Activated CD8-positive, alpha-beta memory T cell treated with anti-CD3 and anti-CD28 coated beads, Interleukin-2, amount 50 U/mL, for 4 hours (primary cell): ENCODE data around the gene USP14.

Source experiments
- DNase-seq: peaks from one replicate; pipeline ENCODE4 v3.0.0-alpha.2; 2020

Gene USP14

DNA sequence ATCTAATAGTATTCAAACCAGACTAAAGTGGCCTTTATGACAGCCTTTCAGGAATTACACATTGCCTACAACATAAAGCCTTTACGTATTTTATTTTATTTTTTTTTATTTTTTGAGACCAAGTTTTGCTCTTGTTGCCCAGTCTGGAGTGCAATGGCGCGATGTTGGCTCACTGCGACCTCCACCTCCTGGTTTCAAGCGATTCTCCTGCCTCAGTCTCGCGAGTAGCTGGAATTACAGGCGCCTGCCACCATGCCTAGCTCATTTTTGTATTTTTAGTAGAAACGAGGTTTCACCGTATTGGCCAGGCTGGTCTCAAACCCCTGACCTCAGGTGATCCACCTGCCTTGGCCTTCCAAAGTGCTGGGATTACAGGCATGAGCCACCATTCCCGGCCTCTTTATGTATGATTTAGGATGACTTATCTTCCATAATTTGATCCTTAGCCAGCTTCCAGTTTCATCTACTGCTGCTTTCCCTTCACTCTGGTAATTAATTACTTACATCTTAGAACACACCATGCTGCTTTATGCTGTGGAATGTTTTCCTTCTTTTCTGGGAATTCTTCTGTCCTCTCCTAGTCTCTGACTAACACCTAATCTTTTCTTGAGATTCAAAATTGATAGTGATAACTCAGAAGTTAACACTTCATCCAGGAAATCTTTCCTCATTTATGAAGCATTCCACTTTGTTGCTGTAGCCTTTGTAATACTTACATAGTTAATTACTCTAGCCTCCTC lies 2.6 kb downstream of the USP14 start:
- DNase-seq, result no peak

DNA sequence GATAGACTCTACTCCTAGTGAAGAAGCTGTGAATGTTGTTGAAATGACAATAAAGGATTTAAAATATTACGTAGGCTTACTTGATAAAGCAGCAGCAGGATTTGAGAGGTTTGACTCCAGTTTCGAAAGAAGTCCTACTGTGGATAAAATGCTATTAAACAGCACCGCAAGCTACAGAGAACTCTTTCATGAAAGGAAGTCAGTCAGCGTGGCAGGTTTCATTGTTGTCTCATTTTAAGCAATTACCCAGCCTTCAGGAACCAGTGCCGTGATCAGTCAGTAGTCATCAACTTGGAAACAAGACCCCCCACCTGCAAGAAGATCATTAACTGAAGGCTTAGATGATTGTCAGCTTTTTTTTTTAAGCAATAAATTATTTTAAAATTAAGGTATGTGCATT lies 14.0 kb downstream of the USP14 start:
- DNase-seq, result no peak

DNA sequence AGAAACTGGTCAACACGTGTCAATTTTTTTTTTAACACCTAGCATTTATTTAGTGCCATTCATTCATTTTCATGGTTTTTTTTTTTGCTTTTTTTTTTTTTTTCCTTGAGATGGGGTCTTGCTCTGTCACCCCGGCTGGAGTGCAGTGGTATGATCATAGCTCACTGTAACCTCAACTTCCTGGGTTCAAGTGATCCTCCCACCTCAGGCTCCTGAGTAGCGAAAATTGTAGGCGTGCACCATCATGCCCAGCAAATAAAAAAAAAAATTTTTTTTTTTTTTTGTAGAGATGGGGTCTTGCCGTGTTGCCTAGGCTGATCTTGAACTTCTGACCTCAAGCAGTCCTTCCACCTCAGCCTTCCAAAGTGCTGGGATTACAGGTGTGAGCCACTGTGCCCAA lies 21.1 kb downstream of the USP14 start:
- DNase-seq, result no peak

DNA sequence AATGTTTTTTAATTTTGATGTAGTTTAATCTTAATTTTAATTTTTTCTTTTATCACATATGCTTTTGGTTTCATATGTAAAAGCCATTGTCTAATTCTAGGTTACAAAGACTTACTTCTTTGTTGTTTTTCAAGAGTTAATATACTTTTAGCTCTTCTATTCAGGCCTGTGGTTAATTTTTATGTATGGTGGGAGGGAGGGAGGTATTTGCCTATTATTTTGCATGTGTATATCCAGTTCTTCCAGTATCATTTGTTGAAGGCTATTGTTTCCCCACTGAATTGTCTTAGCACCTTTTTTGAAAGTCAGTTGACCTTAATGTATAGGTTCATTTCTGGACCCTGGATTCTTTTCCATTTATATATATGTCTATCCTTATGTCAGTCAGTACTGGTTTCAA lies 23.4 kb downstream of the USP14 start:
- no peak for DNase-seq

DNA sequence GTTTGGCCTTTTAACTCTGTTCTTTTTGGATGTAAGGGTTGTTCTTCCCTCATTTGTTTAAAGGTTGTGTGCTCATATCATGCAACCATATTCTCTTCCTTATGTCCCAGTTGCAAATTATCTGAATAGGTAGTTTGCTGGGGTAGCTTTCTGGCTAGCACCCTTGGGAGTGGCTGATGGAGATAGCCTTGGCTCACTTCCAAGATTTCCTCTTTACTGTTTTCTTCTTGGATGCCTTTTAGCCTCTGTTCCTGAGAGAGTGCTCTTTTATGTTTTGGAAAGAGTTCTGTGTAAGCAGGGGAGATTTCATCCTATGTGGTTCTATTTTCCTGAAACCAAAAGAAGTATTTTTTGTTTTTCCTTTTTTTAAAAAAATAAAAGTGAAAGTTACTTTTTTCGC lies 25.4 kb downstream of the USP14 start:
- DNase-seq, result no peak

DNA sequence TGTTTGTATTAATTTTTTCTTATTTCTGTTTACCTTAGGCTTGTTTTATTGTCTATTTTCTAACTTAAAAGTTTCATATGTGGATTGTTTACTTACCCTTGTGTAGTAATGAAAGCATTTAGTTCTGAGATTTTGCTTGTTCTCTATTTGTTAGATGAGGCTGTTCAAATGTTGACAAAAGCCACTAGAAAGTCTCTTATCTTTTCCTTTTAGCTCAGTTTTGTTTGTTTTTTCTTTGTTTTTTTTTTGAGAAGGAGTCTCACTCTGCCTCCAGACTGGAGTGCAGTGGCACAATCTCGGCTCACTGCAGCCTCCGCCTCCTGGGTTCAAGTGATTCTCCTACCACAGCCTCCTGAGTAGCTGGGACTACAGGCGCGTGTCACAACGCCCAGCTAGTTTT lies 30.9 kb downstream of the USP14 start:
- no peak for DNase-seq

DNA sequence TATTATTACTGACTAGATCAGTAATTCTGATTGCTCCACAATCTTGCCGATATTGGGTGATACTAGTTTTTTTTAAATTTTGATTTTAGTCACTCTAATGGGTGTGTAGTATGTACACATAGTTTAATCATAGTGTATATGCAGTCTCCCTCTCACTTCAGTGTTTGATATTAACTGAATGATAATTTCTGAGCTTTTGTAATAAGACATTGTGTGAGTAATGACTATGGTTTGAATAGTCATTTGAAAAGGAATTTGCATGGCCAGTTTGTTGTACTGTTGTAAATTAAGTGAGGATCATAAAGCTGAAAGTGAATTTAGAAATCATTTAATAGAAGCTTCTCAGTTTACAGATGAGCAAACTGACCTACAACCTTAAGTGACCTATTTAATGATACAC lies 33.4 kb downstream of the USP14 start:
- DNase-seq, result no peak

DNA sequence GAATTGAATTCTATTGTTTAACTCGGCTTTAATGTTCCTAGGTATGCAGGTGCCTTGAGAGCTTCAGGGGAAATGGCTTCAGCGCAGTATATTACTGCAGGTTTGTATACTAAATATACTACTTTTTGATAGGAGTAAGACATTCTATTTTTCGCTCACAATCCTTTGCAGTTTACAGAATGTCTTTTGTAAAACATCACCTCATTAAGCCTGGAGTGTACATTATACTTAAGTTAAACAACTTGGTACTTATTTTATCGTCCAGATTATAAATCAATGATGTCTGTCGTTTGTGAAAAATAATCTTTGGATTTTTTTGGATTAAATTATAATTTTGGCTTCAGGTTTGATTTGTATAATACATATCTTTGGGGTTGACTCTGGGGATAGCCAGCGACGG lies 34.4 kb downstream of the USP14 start:
- no peak for DNase-seq

DNA sequence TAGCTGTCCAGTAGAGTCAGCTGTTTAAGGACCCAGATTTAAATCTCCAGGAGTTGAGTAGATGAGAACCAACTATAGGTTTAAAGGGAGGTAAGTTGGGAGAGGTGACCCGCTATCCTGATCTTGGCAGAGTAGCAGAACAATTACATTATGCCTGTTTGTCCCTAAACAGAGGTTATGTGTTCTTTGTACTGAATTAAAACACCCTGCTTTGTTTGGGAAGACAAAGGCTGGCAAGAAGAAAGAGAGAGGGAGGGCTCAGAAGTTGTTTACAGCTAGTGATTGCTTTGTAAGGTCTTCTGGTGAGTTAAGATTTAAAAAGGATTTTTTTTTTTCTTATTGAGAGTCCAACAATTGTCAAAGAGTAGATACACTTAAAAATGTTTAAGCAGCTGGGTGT lies 37.3 kb downstream of the USP14 start:
- DNase-seq, result no peak

DNA sequence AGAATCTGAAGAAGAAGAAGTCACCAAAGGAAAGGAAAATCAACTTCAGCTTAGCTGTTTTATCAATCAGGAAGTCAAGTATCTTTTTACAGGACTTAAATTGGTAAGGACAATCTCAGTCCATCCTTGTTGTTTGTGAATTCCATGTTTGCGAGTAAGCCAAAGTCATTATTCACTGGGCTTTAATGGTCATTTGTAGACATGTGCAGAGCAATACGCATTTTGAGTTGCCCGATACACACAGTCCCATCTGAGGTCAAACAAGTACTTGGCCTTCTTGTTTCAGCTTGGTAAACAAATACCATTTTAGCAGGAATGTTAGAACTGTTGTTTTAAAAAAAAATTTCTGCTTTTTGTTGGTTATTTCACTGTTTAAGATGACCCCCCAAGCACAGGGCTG lies 40.9 kb downstream of the USP14 start:
- DNase-seq, result no peak

DNA sequence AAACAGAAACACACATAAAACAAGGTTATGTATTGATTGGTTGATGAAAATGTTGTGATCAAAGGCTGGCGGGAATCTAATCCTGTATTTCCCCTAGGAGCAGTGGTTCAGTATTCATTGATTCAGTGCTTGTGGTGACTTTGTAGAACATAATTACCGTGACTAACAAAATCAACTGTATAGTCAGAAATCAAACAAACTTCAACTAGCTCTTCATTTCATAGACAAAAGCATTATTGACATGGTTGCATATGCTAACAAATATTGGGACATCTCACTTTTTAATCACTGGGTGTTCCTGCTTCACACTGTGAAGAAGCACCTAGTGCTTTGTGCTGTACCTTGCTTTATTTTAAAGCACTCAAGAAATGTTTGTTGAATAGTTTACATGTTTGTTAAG lies 41.4 kb downstream of the USP14 start:
- DNase-seq, result no peak

DNA sequence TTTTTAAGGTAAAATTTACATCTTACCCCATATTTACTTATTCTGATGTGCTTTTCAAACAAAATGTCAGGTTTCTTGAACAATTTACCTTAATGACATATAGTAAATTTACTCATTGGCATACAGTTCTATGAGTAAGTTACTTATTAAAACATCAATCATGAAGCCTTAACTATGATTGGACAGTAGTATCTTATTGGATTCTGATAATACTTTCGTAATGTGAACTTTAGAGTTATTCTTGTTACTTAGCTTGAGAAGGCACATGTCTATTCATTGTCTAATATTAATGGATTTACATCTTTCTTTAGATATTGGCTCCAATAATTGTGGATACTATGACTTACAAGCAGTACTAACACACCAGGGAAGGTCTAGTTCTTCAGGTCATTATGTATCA lies 51.7 kb downstream of the USP14 start:
- no peak for DNase-seq

DNA sequence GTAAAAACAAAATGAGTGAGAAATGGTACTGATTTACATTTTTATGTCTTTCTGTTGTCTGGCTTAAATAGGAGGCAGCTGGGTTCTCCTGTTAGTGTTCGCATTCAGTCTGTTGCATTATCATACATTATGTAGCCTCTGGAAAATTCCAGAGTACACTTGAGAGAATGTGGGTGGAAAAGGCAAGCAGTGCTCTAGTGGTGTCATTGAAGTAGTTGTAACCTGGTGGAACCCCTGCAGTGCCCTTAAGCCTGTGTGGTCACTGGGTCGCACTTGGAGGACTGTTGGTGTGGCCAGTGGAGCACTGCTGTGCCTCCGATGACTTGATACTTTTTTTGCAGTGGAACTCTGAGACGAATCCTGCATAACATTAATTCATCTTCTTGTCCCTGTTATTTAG lies 52.4 kb downstream of the USP14 start:
- DNase-seq, result no peak

DNA sequence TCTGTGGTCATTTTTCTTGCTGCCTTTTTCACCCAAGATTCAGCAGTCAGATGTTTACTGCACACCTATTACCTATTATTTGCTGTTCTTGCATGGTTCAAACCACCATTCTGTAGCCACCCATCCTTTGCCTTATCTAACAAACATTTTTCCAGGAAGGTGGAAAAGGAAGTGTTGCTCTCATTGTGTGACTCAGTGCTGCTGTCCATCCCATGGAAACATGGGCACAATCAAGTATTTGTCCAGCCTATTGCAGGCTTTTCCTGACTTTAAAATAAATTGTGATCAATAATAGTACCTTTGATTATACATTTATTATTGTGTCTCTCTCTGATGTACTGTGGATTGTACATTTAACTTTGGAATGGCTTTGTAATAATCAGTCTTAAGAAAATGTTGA lies 53.2 kb downstream of the USP14 start:
- DNase-seq, result no peak

DNA sequence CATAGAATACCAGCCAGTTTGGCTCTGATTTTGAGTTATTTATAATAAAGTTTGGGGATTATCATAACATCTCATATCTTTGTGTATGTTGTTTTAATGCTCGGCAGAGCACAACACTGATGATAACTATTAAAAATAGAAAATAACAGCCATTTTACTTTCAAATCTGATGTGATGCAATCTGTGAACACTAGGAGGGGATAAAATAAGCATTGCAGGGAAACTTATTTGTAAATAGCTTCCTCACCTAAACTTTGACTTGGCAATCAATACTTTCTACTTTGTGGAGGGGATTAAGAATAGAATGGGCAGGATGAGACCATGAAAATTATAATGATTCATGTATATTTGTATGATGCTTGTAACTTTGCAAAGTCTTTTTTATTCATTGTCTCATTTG lies 54.4 kb downstream of the USP14 start:
- no peak for DNase-seq

DNA sequence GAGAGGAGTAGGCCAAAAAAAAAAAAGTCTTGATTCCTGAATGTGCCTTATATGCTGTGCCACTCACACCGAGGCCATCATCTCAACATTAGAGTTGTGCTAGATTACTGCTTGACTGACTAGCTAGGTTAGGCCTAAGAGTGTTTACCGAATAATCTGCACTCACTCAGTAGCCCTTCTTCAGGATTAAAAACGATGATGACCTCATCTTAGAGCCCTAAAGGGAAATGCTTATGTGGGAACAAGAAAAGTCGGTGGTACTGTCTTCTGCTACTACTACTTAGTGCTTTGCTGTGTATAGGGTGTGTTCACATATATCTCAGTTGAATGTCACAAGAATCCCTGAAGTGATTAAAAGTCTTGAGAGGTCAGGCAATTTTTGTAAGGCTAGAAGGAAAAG lies 55.1 kb downstream of the USP14 start:
- no peak for DNase-seq

DNA sequence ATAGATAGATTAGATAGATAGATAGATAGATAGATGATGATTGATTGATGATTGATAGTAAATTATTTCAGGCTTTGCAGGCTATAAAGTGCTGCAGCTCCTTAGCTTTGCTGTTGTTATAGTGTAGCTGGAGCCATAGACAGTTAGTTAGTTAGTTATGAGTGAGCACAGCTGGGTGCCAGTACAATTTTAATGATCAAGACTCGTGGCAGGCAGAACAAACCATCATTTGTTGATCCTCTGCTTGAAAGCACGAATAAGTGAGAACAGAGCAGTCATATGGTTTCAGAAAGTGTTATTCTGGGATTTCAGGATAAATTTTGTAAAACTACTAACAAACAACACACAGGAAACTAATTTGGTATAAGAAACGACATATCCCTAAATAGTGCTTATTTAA lies 55.6 kb downstream of the USP14 start:
- no peak for DNase-seq

DNA sequence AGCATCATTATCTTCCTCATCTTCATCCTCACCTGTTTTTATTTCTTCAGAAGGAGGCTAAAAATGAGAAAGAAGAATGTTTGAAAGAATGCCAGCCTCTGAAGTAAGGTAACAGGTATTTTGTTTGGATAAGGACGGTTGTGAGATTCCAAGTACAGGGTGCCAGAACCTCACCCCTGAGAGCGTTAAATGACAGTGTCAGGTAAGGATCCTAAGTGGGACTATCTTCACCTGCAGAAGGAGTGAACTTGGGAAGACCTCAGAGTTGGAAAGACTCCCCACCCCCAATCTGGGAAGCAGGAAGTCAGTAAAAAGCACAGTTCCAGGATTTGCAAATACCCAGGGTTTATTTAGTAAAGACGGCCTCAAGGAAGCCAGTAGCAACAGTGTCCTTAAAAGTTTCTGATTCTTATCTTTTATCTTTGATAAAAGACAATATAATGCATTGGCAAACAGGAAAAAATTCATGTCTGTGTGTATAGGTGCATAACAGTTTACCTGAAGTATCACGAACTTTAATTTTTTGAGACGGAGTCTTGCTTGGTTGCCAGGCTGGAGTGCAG lies 57.2 kb downstream of the USP14 start:
- no peak for DNase-seq

DNA sequence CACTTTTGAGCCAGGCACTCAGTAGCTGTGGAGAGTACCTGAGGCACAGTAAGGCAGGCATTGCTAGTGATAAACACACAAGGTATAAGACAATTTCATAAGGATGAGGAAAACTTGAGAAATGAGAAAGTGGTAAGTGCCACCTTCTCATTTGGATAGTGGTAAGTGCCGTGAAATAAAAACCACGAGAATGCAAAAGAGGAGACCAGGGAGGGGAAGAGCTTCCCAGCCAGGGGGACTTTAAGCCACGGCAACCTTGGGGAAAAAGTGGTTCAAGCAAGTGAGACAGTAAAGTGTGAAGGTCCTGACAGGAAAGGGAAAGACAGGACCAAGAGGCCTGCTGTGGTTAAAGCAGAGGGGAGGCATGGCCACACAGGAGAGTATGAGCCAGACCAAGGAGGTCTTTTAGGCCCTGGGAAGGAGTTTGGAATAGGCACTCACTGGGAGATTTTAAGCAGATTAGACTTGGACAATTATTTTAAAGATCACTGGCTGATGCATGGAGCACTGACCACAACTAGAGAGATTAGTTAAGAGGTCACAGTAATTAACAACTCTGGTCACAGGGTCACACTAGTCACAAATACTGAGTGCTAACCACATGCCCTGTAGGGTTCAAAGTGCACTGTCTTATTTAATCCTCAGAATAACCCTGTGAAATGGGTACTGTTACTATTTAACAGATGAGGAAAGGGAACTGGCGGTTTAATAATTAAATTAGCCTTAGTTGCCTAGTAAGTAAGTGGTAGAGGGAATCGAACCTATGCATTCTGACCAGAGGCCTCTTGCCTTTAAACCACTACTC lies 59.4 kb downstream of the USP14 start:
- no peak for DNase-seq

DNA sequence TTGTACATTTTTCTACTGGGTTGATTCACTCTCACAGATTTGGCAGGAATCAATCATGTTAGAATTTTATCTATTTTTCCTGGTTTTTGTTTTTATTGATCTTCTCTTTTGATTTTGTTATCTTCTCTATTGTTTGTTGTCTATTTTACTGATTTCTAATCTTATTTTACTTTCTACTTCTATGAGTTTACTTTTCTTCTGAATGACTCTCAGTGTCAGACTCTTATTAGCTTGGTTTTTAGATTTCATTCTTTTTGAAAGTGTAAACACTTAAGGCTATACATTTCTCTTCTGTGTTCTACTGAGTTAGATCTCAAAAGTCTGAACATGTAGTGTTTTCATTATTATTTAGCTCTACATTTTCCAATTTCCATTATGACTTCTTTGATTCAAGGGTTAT lies 62.4 kb downstream of the USP14 start:
- no peak for DNase-seq

DNA sequence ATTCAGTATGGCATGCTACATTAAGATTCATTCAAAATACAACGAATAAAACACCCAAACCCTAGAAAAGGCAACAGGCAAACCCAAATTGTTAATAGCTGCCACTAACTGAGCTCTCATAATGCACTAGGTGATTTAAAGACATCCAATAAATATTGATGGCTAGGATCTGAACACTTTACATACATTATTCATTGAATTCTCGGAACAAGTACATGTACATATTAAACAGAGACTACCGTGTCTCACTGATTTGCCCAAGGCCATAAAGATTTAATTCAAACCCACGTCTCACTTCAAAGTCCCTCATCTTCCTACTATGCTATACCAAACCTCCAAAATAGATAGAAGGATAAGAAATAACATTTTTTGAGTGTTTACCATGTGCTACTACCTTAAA lies 67.4 kb downstream of the USP14 start:
- no peak for DNase-seq

DNA sequence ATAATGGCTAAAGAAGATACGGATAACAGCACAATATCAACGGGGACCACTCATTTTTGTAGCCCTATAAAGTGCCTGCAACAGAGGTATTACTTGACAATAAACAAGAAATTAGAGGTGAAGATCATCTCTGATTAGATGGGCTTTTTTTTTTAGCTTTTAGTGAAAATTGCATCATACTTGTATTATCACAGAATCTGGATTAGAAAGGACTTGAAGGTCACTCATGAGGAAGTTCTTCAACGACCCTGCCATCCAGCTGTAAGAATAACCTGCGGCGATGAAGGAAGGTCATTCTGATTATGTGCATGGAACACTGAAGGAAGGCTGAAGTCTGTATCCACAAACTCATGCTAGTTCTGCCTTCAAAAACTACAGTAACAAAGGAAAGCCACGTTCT lies 69.0 kb downstream of the USP14 start:
- DNase-seq, result no peak

DNA sequence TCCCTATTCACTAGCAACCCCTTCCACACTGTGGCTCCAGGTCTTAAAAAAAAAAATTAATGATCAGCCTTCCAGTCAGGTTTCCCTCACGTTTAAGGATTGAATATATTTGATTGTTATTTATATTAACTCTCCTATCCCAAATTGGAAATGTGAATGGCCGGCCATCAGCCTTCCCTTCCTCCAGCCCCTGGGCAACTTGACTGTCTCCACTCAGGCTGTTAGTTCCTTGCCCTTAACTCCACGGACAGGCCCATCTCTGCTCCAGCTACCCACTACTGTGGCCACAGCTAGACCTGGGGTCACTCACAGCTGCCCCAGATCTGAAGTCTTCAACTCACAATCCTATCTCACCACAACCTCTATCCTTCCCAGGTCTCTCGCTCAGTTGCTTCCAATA lies 69.5 kb downstream of the USP14 start:
- no peak for DNase-seq

DNA sequence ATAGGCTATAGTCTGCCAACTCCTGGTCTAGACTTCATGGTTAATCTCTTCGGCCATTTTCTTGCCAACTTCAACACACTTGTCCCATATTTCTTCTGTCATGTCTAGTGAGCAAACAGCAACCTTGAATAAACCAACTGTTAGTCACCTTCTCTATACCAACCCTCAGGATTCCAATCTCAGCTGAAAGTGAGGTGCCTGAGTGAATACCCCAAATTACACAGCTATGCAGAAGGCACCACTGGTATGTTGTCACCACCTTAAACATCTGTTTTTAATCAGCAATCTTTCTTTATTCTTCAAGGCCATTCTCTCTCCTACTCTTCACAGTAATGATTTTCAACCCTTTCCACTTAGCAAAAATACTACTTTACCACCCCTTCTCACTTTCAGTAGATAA lies 70.2 kb downstream of the USP14 start:
- no peak for DNase-seq

DNA sequence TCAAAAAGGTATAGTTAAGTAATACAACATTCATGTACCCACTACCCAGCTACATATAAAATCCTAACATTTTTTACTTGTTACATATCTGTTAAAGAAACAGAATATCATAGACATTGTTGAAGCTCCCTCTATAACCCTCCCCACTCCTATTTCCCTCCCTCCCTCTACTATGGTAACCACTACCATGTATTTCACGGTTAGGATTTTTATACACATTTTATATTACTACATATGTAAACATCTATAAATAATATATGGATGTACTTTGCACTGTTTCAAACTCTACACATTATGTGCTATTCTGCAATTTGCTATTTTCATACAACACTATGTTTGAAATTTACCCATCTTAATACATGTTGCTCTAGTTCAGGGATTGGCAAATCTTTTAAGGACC lies 73.2 kb downstream of the USP14 start:
- DNase-seq, result no peak
